HCT116 (cell line): ENCODE data around the gene GALNS. TPM values are rescaled to one million over a fixed set of nuclear protein-coding genes. Genes with fewer than 3 reads are reported as not detected.

Experiments used
- ATAC-seq: fragments of 200-7000 bp; cut with Tn5 transposase; 2 replicates; pipeline ENCODE4 v1.9.1; 2020; ENCODE audit warnings: mild to moderate bottlenecking, moderate library complexity
- BruUV-seq: library from RNA; stranded (reverse); fragments of 400-500 nt; replicated peaks from 2 replicates; lab custom pipeline; 2021; lab: Mats Ljungman, UMichigan
- CTCF ChIA-PET: fragments of 300-600 bp; sonication (Branson Sonifier 250); formaldehyde crosslinking; loops from one replicate; lab custom pipeline; 2021; ENCODE audit warnings: antibody characterized with exemption; lab: Charles Lee
- POLR2A ChIA-PET: fragments of 300-600, 350-600 bp; sonication (Branson Sonifier 250); formaldehyde crosslinking; loops from one replicate; lab custom pipeline; 2021; ENCODE audit warnings: antibody characterized with exemption; lab: Charles Lee
- RAD21 ChIA-PET, 2 experiments: fragments of 300-600 bp; sonication (Branson Sonifier 250); formaldehyde crosslinking; loops; one replicate each; lab custom pipeline; 2023; ENCODE audit warnings: low total read pairs in 2 of 2; ENCODE audit not compliant: uncharacterized antibody in 2 of 2, unreplicated experiment in 2 of 2, low non-redundant PET in 1 of 2; lab: Charles Lee
- DNase-seq: peaks from one replicate; pipeline ENCODE4 v3.0.0-alpha.2; 2010; ENCODE audit warnings: low read depth, low spot score
- H2AFZ ChIP-seq: fragments of 200-600 bp; shearing (Covaris generic), sonication (generic); 2 replicates; pipeline ENCODE4 v1.6.1; 2017; ENCODE audit warnings: low read depth, mixed run types, mixed read lengths, antibody characterized with exemption, low read length; ENCODE audit not compliant: poor library complexity, severe bottlenecking
- H3K27ac ChIP-seq: 2 replicates; pipeline ENCODE4 v1.5.1; 2012; ENCODE audit warnings: low read depth, low read length
- H3K27me3 ChIP-seq: fragments of 200-600 bp; sonication (generic); 2 replicates; pipeline ENCODE4 v1.6.1; 2016; ENCODE audit warnings: mixed run types, low read length, mixed read lengths; ENCODE audit not compliant: insufficient read depth
- H3K36me3 ChIP-seq, 2 experiments: fragments of 200-500 bp in 1 of 2; fragments of 200-600 bp in 1 of 2; sonication (Bioruptor generic) in 1 of 2; sonication (generic) in 1 of 2; 2 replicates each; pipeline versions ENCODE4 v1.5.1 to v1.6.1; 2014 to 2016; ENCODE audit warnings: low read length in 2 of 2, inconsistent platforms in 1 of 2, mixed read lengths in 1 of 2, mixed run types in 1 of 2; ENCODE audit not compliant: insufficient read depth in 2 of 2, control insufficient read depth in 1 of 2
- H3K4me1 ChIP-seq, 2 experiments: fragments of 200-600 bp in 1 of 2; sonication (generic) in 1 of 2; 2 replicates each; pipeline versions ENCODE4 v1.5.1 to v1.6.1; 2012 to 2017; ENCODE audit warnings: low read length in 2 of 2, inconsistent platforms in 1 of 2, mild to moderate bottlenecking in 1 of 2, mixed read lengths in 1 of 2, mixed run types in 1 of 2, moderate library complexity in 1 of 2; ENCODE audit not compliant: insufficient read depth in 2 of 2, control insufficient read depth in 1 of 2
- H3K4me2 ChIP-seq: fragments of 200-600 bp; sonication (generic); 2 replicates; pipeline ENCODE4 v1.6.1; 2017; ENCODE audit warnings: mixed run types, low read length, mixed read lengths
- H3K4me3 ChIP-seq, 2 experiments: fragments of 200-600 bp in 1 of 2; sonication (generic) in 1 of 2; replicated peaks in 1 of 2; 2 replicates each; pipeline ENCODE4 v1.5.1; 2011 to 2016; ENCODE audit warnings: low read length in 2 of 2, control low read depth in 1 of 2, low read depth in 1 of 2, mild to moderate bottlenecking in 1 of 2, mixed read lengths in 1 of 2, mixed run types in 1 of 2
- H3K79me2 ChIP-seq: fragments of 200-600 bp; sonication (generic); 2 replicates; pipeline ENCODE4 v1.6.1; 2017; ENCODE audit warnings: mild to moderate bottlenecking, mixed run types, low read length, moderate library complexity, mixed read lengths; ENCODE audit not compliant: insufficient read depth
- H3K9ac ChIP-seq: fragments of 200-600 bp; sonication (generic); 2 replicates; pipeline ENCODE4 v1.6.1; 2016; ENCODE audit warnings: low read length, mixed read lengths
- H3K9me2 ChIP-seq: fragments of 200-600 bp; sonication (generic), shearing (Covaris generic); 2 replicates; pipeline ENCODE4 v1.6.1; 2017; ENCODE audit warnings: mixed run types, mild to moderate bottlenecking, moderate library complexity; ENCODE audit not compliant: insufficient read depth
- H3K9me3 ChIP-seq, 2 experiments: fragments of 200-500 bp in 1 of 2; fragments of 200-600 bp in 1 of 2; sonication (Bioruptor generic) in 1 of 2; sonication (generic) in 1 of 2; 2 replicates each; pipeline ENCODE4 v1.6.1; 2014 to 2017; ENCODE audit warnings: low read length in 2 of 2, mixed read lengths in 2 of 2, inconsistent platforms in 1 of 2, low read depth in 1 of 2, mild to moderate bottlenecking in 1 of 2, mixed run types in 1 of 2, moderate library complexity in 1 of 2; ENCODE audit not compliant: control insufficient read depth in 1 of 2, insufficient read depth in 1 of 2
- H4K20me1 ChIP-seq: fragments of 200-600 bp; sonication (generic), shearing (Covaris generic); 2 replicates; pipeline ENCODE4 v1.6.1; 2017; ENCODE audit warnings: mixed run types, mild to moderate bottlenecking, moderate library complexity; ENCODE audit not compliant: insufficient read depth
- ELF1 ChIP-seq: IDR thresholded peaks from 2 replicates; pipeline ENCODE4 v1.6.1; 2012; ENCODE audit warnings: low read depth, borderline replicate concordance
- EZH2 ChIP-seq: fragments of 200-600 bp; sonication (generic); IDR thresholded peaks from 2 replicates; pipeline ENCODE4 v1.6.1; 2017; ENCODE audit warnings: antibody characterized with exemption, mixed run types
- SIN3A ChIP-seq: IDR thresholded peaks from 2 replicates; pipeline ENCODE4 v1.6.1; 2012; ENCODE audit warnings: low read depth
- SRF ChIP-seq: IDR thresholded peaks from 2 replicates; pipeline ENCODE4 v1.6.1; 2012; ENCODE audit warnings: low read depth
- TCF7L2 ChIP-seq: IDR thresholded peaks from 2 replicates; pipeline ENCODE4 v1.7.0; 2011; ENCODE audit warnings: borderline replicate concordance, inconsistent platforms; ENCODE audit not compliant: insufficient read depth, insufficient read length; ENCODE audit errors: extremely low read depth
- YY1 ChIP-seq: IDR thresholded peaks from 2 replicates; pipeline ENCODE4 v1.6.1; 2011; ENCODE audit warnings: low read length, low read depth, moderate library complexity, mild to moderate bottlenecking; ENCODE audit not compliant: insufficient replicate concordance; ENCODE audit errors: extremely low read depth
- ZNF274 ChIP-seq: fragments of 200-500 bp; sonication (Bioruptor generic); IDR thresholded peaks from 2 replicates; pipeline ENCODE4 v1.6.1; 2014; ENCODE audit warnings: mild to moderate bottlenecking, low read depth, low read length, inconsistent platforms
- intact Hi-C: fragments of 100-400 bp; cut with micrococcal nuclease; formaldehyde crosslinking; loops from 2 replicates; pipeline ENCODE4 v1.10.0; 2022
- total RNA-seq: library from RNA; stranded (reverse); gene quantifications from one replicate; pipeline ENCODE4 v1.2.1, GENCODE V29; 2021; ENCODE audit not compliant: unreplicated experiment
- TF ChIP-seq, protein P1 (sequence below): IDR thresholded peaks from 2 replicates; pipeline ENCODE4 v1.6.1; 2012
- TF ChIP-seq, protein P2 (sequence below): IDR thresholded peaks from 2 replicates; pipeline ENCODE4 v1.6.1; 2011; ENCODE audit warnings: mild to moderate bottlenecking, low read length, moderate library complexity; ENCODE audit not compliant: insufficient replicate concordance; ENCODE audit errors: extremely low read depth
- TF ChIP-seq, protein P3 (sequence below): IDR thresholded peaks from 2 replicates; pipeline ENCODE4 v1.6.1; 2012
- TF ChIP-seq, protein P4 (sequence below): IDR thresholded peaks from 2 replicates; pipeline ENCODE4 v1.6.1; 2012; ENCODE audit warnings: low read depth

GALNS gene
- total RNA-seq, 1 experiment from 2014 or later: 44.6 TPM

DNA sequence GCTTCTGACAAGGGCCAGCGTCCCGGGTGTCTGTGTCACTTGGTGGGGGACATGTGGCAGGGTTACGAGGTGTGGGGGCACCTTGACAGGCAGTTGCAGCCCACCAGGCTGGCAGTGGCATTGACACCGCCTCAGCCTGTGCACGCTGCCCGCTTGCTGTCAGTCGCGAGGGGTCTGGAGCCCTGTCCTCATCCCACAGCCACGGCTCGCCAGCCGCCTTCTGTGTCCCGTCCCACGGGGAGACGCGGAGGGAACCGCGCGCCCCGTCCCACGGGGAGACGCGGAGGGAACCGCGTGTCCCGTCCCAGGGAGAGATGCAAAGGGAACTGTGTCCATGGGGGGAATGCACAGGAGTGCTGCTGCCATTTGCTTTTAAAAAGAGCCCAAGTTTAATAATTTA, 6.2 kb upstream of the GALNS start:
- no peak for DNase-seq
- no peak for ATAC-seq
- H3K36me3 ChIP-seq: peaks cover 25 to 28% of the 10 kb centered on the region in 2 experiments; a peak in 3 of 4 replicates
- no peak overlapping the region for H3K4me3 ChIP-seq
- H3K4me2 ChIP-seq: no peak overlapping the region
- no TSS peak for BruUV-seq
- TF ChIP-seq, protein P1, sequence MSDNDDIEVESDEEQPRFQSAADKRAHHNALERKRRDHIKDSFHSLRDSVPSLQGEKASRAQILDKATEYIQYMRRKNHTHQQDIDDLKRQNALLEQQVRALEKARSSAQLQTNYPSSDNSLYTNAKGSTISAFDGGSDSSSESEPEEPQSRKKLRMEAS: no peak
- TF ChIP-seq, protein P2, sequence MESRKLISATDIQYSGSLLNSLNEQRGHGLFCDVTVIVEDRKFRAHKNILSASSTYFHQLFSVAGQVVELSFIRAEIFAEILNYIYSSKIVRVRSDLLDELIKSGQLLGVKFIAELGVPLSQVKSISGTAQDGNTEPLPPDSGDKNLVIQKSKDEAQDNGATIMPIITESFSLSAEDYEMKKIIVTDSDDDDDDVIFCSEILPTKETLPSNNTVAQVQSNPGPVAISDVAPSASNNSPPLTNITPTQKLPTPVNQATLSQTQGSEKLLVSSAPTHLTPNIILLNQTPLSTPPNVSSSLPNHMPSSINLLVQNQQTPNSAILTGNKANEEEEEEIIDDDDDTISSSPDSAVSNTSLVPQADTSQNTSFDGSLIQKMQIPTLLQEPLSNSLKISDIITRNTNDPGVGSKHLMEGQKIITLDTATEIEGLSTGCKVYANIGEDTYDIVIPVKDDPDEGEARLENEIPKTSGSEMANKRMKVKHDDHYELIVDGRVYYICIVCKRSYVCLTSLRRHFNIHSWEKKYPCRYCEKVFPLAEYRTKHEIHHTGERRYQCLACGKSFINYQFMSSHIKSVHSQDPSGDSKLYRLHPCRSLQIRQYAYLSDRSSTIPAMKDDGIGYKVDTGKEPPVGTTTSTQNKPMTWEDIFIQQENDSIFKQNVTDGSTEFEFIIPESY: no peak
- TF ChIP-seq, protein P3, sequence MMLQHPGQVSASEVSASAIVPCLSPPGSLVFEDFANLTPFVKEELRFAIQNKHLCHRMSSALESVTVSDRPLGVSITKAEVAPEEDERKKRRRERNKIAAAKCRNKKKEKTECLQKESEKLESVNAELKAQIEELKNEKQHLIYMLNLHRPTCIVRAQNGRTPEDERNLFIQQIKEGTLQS: no peak
- TF ChIP-seq EZH2 (no peak), TCF7L2 (no peak), ZNF274 (no peak), SIN3A (no peak), YY1 (no peak), ELF1 (no peak), SRF (no peak)
- TF ChIP-seq, protein P4, sequence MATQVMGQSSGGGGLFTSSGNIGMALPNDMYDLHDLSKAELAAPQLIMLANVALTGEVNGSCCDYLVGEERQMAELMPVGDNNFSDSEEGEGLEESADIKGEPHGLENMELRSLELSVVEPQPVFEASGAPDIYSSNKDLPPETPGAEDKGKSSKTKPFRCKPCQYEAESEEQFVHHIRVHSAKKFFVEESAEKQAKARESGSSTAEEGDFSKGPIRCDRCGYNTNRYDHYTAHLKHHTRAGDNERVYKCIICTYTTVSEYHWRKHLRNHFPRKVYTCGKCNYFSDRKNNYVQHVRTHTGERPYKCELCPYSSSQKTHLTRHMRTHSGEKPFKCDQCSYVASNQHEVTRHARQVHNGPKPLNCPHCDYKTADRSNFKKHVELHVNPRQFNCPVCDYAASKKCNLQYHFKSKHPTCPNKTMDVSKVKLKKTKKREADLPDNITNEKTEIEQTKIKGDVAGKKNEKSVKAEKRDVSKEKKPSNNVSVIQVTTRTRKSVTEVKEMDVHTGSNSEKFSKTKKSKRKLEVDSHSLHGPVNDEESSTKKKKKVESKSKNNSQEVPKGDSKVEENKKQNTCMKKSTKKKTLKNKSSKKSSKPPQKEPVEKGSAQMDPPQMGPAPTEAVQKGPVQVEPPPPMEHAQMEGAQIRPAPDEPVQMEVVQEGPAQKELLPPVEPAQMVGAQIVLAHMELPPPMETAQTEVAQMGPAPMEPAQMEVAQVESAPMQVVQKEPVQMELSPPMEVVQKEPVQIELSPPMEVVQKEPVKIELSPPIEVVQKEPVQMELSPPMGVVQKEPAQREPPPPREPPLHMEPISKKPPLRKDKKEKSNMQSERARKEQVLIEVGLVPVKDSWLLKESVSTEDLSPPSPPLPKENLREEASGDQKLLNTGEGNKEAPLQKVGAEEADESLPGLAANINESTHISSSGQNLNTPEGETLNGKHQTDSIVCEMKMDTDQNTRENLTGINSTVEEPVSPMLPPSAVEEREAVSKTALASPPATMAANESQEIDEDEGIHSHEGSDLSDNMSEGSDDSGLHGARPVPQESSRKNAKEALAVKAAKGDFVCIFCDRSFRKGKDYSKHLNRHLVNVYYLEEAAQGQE: no peak
- no peak overlapping the region for H3K9ac ChIP-seq
- no peaks in the 10 kb centered on the region for H3K9me2 ChIP-seq
- H3K4me1 ChIP-seq: peaks cover 4 to 6% of the 10 kb centered on the region in 2 experiments
- no peaks in the 10 kb centered on the region for H4K20me1 ChIP-seq
- H3K9me3 ChIP-seq: no peaks in the 10 kb centered on the region
- no peak overlapping the region for H3K27ac ChIP-seq
- ChIA-PET POLR2A (no interaction called here), CTCF (no interaction called here), RAD21 (no interaction called here)
- H3K27me3 ChIP-seq: no peaks in the 10 kb centered on the region
- H2AFZ ChIP-seq: no peak overlapping the region
- intact Hi-C loops: no loop called here
- H3K79me2 ChIP-seq: peaks cover 9% of the 10 kb centered on the region
